SK-N-SH treated with all-trans-retinoic acid at 6 μM for 48 hours (cell line): ENCODE results near the gene SNRPB2.

Source experiments
- ATAC-seq: fragments of 200-7000 bp; cut with Tn5 transposase; 3 replicates; pipeline ENCODE4 v1.9.1; 2020; ENCODE audit warnings: mild to moderate bottlenecking, moderate library complexity
- ARNTL ChIP-seq: fragments of 450-650 bp; formaldehyde crosslinking; IDR thresholded peaks from 2 replicates; pipeline ENCODE4 v1.5.0; 2020; ENCODE audit warnings: low read depth, mild to moderate bottlenecking, moderate library complexity, borderline replicate concordance
- BACH2 ChIP-seq: fragments of 250-450 bp; sonication (Bioruptor Pico); IDR thresholded peaks from 2 replicates; pipeline ENCODE4 v1.9.0; 2021; ENCODE audit warnings: mild to moderate bottlenecking, borderline replicate concordance
- CREB5 ChIP-seq: fragments of 250-450 bp; sonication (Bioruptor Pico); IDR thresholded peaks from 2 replicates; pipeline ENCODE4 v1.5.1; 2020; ENCODE audit warnings: low read depth, mild to moderate bottlenecking, moderate library complexity
- CSDC2 ChIP-seq: fragments of 250-450 bp; sonication (Bioruptor Pico); IDR thresholded peaks from 2 replicates; pipeline ENCODE4 v1.5.0; 2020; ENCODE audit warnings: mild to moderate bottlenecking, moderate library complexity
- ESRRG ChIP-seq: fragments of 250-450 bp; sonication (Bioruptor Pico); IDR thresholded peaks from 2 replicates; pipeline ENCODE4 v1.6.1; 2021; ENCODE audit warnings: mild to moderate bottlenecking
- GLIS3 ChIP-seq: fragments of 250-450 bp; sonication (Bioruptor Pico); IDR thresholded peaks from 2 replicates; pipeline ENCODE4 v1.5.0; 2020; ENCODE audit warnings: mild to moderate bottlenecking, moderate library complexity
- ISL1 ChIP-seq: fragments of 250-450 bp; sonication (Bioruptor Pico); IDR thresholded peaks from 2 replicates; pipeline ENCODE4 v2.1.2; 2022; ENCODE audit warnings: mild to moderate bottlenecking, moderate library complexity
- OSR1 ChIP-seq: fragments of 250-450 bp; sonication (Bioruptor Pico); IDR thresholded peaks from 2 replicates; pipeline ENCODE4 v1.8.0; 2022; ENCODE audit warnings: moderate library complexity, mild to moderate bottlenecking, inconsistent platforms
- POU6F1 ChIP-seq: fragments of 250-450 bp; sonication (Bioruptor Pico); IDR thresholded peaks from 2 replicates; pipeline ENCODE4 v1.8.0; 2021; ENCODE audit warnings: low read depth, mild to moderate bottlenecking, moderate library complexity, borderline replicate concordance
- PPARA ChIP-seq: fragments of 250-450 bp; sonication (Bioruptor Pico); IDR thresholded peaks from 2 replicates; pipeline ENCODE4 v1.5.0; 2020; ENCODE audit warnings: mild to moderate bottlenecking, borderline replicate concordance
- RARB ChIP-seq: fragments of 250-450 bp; sonication (Bioruptor Pico); IDR thresholded peaks from 2 replicates; pipeline ENCODE4 v1.8.0; 2021; ENCODE audit warnings: mild to moderate bottlenecking, moderate library complexity
- SNAI2 ChIP-seq: fragments of 250-450 bp; sonication (Bioruptor Pico); IDR thresholded peaks from 2 replicates; pipeline ENCODE4 v1.5.0; 2020; ENCODE audit warnings: mild to moderate bottlenecking, moderate library complexity
- TCF4 ChIP-seq: fragments of 250-450 bp; sonication (Bioruptor Pico); IDR thresholded peaks from 2 replicates; pipeline ENCODE4 v1.8.0; 2021; ENCODE audit warnings: mild to moderate bottlenecking, moderate library complexity, borderline replicate concordance
- TOX ChIP-seq: fragments of 250-450 bp; sonication (Bioruptor Pico); IDR thresholded peaks from 2 replicates; pipeline ENCODE4 v1.8.0; 2021; ENCODE audit warnings: mild to moderate bottlenecking, moderate library complexity, borderline replicate concordance
- TSHZ2 ChIP-seq: fragments of 250-450 bp; sonication (Bioruptor Pico); IDR thresholded peaks from 2 replicates; pipeline ENCODE4 v1.5.0; 2020; ENCODE audit warnings: mild to moderate bottlenecking, moderate library complexity
- ZC3H10 ChIP-seq: fragments of 250-450 bp; sonication (Bioruptor Pico); IDR thresholded peaks from 2 replicates; pipeline ENCODE4 v1.5.1; 2021; ENCODE audit warnings: mild to moderate bottlenecking, moderate library complexity
- ZFP3 ChIP-seq: fragments of 250-450 bp; sonication (Bioruptor Pico); IDR thresholded peaks from 2 replicates; pipeline ENCODE4 v1.5.0; 2020; ENCODE audit warnings: mild to moderate bottlenecking, moderate library complexity
- ZNF565 ChIP-seq: fragments of 450-650 bp; formaldehyde crosslinking; conservative IDR thresholded peaks from 2 replicates; pipeline ENCODE4 v1.5.0; 2020; ENCODE audit warnings: low read depth, mild to moderate bottlenecking, moderate library complexity
- ZNF8 ChIP-seq: fragments of 450-650 bp; formaldehyde crosslinking; IDR thresholded peaks from 2 replicates; pipeline ENCODE4 v1.5.0; 2020; ENCODE audit warnings: mild to moderate bottlenecking, moderate library complexity
- TF ChIP-seq, protein P1 (sequence below): fragments of 250-450 bp; sonication (Bioruptor Pico); IDR thresholded peaks from 2 replicates; pipeline ENCODE4 v1.8.0; 2020; ENCODE audit warnings: mild to moderate bottlenecking, moderate library complexity, borderline replicate concordance

Gene SNRPB2

DNA sequence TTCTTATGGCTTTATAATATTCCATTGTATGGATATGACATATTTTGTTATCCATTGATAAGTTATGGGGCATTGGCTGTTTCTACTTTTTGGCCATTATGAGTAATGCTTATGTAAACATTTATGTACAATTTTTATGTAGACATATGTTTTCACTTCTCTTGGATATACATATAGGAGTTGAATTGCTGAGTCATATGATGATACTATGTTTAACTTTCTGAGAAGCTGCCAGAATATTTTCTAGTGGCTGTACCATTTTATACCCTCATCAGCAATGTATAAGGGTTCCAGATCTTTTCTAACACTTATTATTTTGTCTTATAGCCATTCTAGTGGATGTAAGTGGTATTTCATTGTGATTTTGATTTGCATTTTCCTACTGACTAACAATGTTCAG, 41.4 kb downstream of the SNRPB2 start:
- no peak for ATAC-seq
- TF ChIP-seq TOX (CRISPR knock-in tag) (no peak), CSDC2 (no peak), SNAI2 (no peak), PPARA (no peak), TSHZ2 (CRISPR knock-in tag) (no peak), ARNTL (no peak), ISL1 (CRISPR knock-in tag) (no peak), RARB (CRISPR knock-in tag) (no peak), TCF4 (CRISPR knock-in tag) (no peak), ZNF8 (no peak), ESRRG (CRISPR knock-in tag) (no peak), GLIS3 (CRISPR knock-in tag) (no peak), OSR1 (CRISPR knock-in tag) (no peak), ZC3H10 (no peak), ZNF565 (CRISPR knock-in tag) (no peak), ZFP3 (CRISPR knock-in tag) (no peak), BACH2 (no peak), CREB5 (no peak)
- TF ChIP-seq, protein P1, sequence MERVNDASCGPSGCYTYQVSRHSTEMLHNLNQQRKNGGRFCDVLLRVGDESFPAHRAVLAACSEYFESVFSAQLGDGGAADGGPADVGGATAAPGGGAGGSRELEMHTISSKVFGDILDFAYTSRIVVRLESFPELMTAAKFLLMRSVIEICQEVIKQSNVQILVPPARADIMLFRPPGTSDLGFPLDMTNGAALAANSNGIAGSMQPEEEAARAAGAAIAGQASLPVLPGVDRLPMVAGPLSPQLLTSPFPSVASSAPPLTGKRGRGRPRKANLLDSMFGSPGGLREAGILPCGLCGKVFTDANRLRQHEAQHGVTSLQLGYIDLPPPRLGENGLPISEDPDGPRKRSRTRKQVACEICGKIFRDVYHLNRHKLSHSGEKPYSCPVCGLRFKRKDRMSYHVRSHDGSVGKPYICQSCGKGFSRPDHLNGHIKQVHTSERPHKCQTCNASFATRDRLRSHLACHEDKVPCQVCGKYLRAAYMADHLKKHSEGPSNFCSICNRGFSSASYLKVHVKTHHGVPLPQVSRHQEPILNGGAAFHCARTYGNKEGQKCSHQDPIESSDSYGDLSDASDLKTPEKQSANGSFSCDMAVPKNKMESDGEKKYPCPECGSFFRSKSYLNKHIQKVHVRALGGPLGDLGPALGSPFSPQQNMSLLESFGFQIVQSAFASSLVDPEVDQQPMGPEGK (CRISPR knock-in tag) = no peak

GRCh38 chr20:16775961-16776360, 46.1 kb downstream of the SNRPB2 start:
- ATAC-seq = no peak
- TF ChIP-seq TCF4 (CRISPR knock-in tag) (no peak), PPARA (no peak), ZC3H10 (no peak), GLIS3 (CRISPR knock-in tag) (no peak), OSR1 (CRISPR knock-in tag) (no peak)

GRCh38 chr20:16777126-16777525, 47.3 kb downstream of the SNRPB2 start:
- ATAC-seq = no peak

More at GRCh38 chr20:16777126-16777525, 47.3 kb downstream of the SNRPB2 start:
- TF ChIP-seq POU6F1 (no peak), CREB5 (no peak)
- TF ChIP-seq, protein P1 (CRISPR knock-in tag) = no peak
